Activated naive CD4-positive, alpha-beta T cell (primary cell): Measurements from ENCODE around the gene TMPRSS12.
"Not testable (repeated sequence)": the region's sequence is repeated elsewhere in the genome, so short reads cannot be mapped to it uniquely, and the experiment has no call there.

Experiments used
- DNase-seq, 4 experiments: peaks; one replicate each; lab custom pipeline; 2025; lab: John Stamatoyannopoulos, UW

TMPRSS12 gene

GRCh38 chr12:50859621-50860310, 17.0 kb downstream of the TMPRSS12 start:
- DNase-seq, result no peak

GRCh38 chr12:50862316-50862715, 19.6 kb downstream of the TMPRSS12 start:
- DNase-seq, result no peak

- no peak for DNase-seq
Measured at GRCh38 chr12:50865266-50865665, 22.5 kb downstream of the TMPRSS12 start.

GRCh38 chr12:50868881-50869280, 26.2 kb downstream of the TMPRSS12 start:
- DNase-seq, result not testable (repeated sequence)

GRCh38 chr12:50882563-50882962, 39.8 kb downstream of the TMPRSS12 start:
- no peak for DNase-seq

GRCh38 chr12:50887191-50887590, 44.5 kb downstream of the TMPRSS12 start:
- no peak for DNase-seq

GRCh38 chr12:50888666-50889065, 45.9 kb downstream of the TMPRSS12 start:
- no peak for DNase-seq

- DNase-seq, result no peak
Measured at GRCh38 chr12:50894241-50894640, 51.5 kb downstream of the TMPRSS12 start.

GRCh38 chr12:50901685-50902113, 59.0 kb downstream of the TMPRSS12 start:
- no peak for DNase-seq

GRCh38 chr12:50908479-50908878, 65.8 kb downstream of the TMPRSS12 start:
- not testable (repeated sequence) for DNase-seq

GRCh38 chr12:50912361-50912760, 69.6 kb downstream of the TMPRSS12 start:
- not testable (repeated sequence) for DNase-seq

- no peak for DNase-seq
Measured at GRCh38 chr12:50913224-50913623, 70.5 kb downstream of the TMPRSS12 start.

GRCh38 chr12:50914872-50915484, 72.3 kb downstream of the TMPRSS12 start:
- DNase-seq, result no peak

GRCh38 chr12:50916292-50916691, 73.6 kb downstream of the TMPRSS12 start:
- no peak for DNase-seq

GRCh38 chr12:50918584-50919316, 76.0 kb downstream of the TMPRSS12 start:
- no peak for DNase-seq

GRCh38 chr12:50922820-50923219, 80.1 kb downstream of the TMPRSS12 start:
- no peak for DNase-seq

- no peak for DNase-seq
Measured at GRCh38 chr12:50923361-50924130, 80.8 kb downstream of the TMPRSS12 start.

- no peak for DNase-seq
Measured at GRCh38 chr12:50924131-50924438, 81.4 kb downstream of the TMPRSS12 start.

GRCh38 chr12:50924439-50925341, 82.0 kb downstream of the TMPRSS12 start:
- DNase-seq, result no peak

- DNase-seq, result no peak
Measured at GRCh38 chr12:50925342-50925651, 82.6 kb downstream of the TMPRSS12 start.

GRCh38 chr12:50925920-50926319, 83.2 kb downstream of the TMPRSS12 start:
- no peak for DNase-seq

GRCh38 chr12:50926415-50926814, 83.7 kb downstream of the TMPRSS12 start:
- DNase-seq, result no peak
